NCI-H1048 (cell line): ENCODE results near the gene SFTPA2.
A peak's percentile ranks its signal among the peaks of the same experiment; 100 is the strongest.
"Not testable (repeated sequence)": the region's sequence is repeated elsewhere in the genome, so short reads cannot be mapped to it uniquely, and the experiment has no call there.

Source experiments
- DNase-seq: peaks from one replicate; lab custom pipeline; 2025; lab: John Stamatoyannopoulos, UW

SFTPA2 gene

DNA sequence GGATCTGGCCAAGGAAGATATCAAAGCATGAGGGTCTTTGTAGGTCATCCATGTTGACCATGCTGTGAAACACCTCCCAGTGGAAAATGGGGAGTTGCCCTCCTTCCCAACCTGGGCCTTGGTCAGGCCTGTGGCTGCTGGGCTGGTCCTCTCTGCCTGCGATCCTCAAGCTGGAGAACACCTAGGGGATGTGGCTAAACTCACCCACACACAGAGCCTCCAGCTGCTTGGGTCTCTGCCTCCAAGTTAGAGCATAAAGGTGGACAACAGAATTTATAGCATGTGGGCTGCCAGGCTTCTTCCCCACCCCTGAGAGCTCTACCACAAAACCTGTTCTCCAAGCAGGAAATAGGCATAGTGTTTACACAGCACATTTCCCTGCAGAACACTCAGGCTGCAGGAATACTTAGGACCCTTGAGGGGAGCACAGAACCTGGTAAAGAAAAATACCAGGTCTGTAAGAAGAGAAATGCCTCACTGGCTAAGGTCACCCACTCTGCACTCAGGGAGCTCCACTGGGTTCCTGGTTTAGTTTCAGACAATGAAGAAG is at the start of gene SFTPA2:
TSS of gene SFTPA2 (minus strand) at position 248 of the 550 bp plus-strand sequence. CDS start 924 bp downstream, outside the sequence.
- no peak for DNase-seq

DNA sequence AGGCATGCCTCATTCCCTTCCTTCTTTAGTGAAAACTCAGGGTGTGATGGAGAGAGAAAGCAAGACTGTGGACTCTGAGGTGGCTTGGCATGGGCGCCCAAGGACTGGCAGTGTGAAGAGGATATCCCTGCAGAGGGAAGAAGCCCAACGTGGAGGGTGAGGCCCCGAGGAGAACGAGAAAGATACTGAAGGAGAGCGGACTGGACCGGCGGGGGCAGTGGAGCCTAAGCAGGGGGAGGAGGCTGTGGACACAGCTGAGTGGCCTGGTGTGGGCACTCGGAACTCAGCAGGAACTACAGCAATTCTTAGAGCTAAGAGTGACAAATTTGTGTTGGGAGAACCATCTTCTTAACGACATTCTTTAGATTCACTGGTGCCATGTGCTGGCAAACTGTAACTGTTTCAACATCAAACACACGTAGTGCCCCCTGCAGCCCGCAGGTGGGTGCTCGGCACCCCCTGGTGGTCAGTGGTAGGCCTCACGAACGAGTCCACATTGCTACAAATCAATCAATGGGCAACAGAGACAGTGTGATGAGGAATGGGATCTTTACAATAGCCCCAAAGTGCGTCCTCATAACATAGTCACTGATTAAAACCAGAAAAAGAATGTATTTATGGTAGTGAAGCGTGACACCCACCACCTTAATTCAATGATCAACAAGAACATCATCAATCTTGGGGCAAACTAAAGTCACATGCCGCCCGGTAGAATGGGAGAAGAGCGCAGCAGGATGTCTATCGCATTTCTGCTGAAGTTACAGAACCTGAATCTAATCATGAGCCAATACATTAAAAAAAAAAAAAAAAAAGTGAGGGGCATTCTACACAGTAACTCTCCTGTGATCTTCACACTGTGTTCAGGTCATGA is 48.5 kb upstream of the SFTPA2 start:
- no peak for DNase-seq

DNA sequence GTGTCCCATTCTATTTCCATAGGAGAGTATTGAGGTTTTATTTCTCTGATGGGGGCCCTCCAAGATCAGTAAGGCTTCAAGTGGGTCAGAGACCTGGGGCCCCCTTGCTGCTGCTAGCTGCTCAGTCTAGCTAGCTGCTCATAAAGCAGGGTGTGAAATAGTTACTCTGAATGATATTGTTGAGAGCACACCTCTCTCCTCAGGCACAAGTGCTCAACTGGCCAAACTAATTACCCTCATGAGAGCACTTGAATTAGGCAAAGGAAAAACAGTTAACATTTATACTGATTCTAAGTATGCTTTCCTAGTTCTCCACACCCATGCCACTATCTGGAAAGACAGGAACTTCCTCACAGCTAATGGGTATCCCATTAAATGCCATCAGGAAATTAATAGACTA is 45.1 kb upstream of the SFTPA2 start:
- DNase-seq: no peak

DNA sequence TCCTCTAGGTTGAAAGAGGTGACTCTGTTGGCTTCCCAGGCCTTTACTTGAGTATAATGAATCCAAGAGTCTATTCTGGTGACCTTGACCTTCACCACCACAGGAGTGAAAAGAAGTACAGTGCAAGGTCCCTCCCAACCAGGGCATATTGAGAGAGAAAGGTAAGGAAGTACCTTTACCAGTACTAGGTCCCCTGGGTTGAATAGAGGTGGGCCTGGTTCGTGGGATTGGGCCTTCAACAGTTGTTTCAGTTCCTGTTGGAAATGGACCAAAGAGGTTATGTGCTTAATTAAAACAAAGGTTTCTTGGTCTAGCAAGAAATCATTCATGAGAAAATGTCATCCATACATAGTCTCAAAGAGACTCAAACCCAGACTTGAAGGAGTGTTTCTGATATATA is 44.1 kb upstream of the SFTPA2 start:
- no peak for DNase-seq

DNA sequence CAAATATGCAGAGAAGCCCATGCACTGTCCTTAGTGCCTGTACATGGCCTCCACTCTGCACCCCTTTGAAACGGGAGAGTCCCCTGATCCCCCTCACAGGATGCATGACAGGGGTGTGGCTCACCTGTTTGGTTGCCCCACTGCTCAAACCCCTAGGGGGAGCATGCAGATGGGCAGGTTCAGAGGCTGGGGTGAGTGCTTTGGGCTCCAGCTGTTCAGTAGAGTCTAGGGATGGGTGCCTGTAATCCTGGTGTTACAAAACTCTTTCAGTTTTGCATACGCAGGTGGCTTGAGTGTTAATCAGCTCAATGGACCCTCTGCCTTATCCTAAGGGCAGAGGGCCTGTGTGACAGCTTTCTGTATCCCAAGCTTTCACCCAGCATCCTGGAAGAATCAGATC is 42.7 kb upstream of the SFTPA2 start:
- no peak for DNase-seq

DNA sequence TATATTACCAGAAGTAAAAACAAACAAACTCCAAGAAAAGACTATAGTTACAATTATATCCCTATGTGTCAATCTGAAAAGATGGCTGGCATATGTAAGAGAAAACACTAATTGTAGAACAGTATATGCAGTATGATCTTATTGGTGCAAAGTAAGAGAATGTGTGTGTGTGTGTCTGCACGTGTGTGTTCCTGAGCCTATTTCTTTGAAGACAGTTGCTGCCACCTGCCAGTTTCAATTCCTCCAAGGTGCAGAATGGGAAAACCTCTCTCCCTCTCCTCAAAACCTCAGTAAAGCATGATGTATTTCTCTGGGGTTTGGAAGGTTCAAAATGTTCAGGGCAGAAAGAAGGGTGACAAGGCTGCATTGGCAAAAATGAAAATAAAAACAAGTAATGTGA is 41.7 kb upstream of the SFTPA2 start:
- DNase-seq: no peak

DNA sequence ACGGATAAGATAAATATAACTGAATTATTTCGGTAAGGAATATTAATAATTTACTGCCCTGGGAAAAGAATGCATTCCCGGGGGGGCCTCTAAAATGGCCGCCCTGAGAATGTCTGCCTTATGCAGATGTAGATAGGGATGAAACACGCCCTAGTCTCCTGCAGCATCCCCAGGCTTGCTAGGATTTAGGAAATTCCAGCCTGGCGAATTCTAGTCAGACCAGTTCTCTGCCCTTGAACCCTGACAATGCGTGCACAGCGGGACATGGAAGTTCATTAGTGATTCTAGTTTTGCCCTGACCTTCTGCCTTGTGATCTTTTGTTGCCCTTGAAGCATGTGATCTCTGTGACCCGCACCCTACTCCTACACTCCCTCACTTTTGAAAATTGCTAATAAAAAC is 39.4 kb upstream of the SFTPA2 start:
- not testable (repeated sequence) for DNase-seq

DNA sequence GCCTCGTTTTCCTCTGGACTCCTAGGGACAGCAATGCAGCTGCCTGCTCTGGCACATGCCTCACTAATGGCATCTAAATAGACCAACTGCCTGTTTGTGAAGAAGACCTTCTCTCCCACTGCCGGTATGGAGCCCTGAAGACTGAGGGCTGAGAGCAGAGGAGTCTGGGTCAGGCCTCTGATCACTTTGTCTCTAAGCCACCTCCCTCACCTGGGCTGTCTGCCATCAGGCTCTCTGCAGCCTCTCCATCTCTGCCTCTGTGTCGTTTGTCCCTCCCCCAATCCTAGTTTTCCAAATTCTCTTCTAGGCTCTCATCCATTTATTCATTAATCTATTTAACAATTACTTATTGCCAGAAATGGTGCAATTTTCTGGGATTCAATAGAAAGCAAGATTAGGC is 35.3 kb upstream of the SFTPA2 start:
- no peak for DNase-seq

DNA sequence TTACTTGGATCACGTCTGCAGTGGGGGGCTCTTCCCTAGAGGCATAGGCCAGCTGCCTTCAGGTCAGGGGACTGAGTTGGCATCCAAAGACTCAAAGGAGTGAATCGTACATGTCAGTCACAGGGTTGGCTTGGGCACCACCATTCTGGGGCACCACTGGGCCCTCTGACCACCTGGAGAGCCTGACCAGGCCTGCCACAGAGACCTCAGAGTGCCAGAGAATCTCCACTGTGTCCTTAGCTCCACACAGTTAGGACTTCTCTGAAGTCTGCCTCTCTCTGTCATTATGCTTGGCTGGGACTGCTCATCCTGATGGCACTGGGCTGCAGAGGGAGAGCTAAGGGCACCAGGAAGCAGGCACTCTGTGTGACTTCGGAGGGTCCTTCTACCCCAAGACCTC is 34.4 kb upstream of the SFTPA2 start:
- not testable (repeated sequence) for DNase-seq

DNA sequence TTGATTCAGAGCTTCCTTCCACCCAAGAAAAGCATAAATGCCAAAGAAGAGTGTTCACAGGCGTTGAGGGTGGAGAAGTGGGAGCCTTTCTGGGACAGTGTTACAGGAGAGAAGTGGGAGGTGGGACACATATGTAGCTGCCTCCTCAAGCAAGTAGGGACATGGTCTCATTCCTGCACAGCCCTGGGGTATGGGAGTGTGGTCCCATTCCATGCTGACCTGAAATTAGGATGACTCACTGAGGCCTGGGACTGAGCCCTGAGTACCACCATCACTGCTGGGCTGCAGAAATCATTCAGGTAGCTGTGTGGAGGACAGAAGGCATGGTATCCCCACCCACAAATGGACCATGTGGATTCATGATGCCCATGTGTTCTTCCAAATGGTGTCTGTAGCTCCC is 33.2 kb upstream of the SFTPA2 start:
- DNase-seq: no peak

DNA sequence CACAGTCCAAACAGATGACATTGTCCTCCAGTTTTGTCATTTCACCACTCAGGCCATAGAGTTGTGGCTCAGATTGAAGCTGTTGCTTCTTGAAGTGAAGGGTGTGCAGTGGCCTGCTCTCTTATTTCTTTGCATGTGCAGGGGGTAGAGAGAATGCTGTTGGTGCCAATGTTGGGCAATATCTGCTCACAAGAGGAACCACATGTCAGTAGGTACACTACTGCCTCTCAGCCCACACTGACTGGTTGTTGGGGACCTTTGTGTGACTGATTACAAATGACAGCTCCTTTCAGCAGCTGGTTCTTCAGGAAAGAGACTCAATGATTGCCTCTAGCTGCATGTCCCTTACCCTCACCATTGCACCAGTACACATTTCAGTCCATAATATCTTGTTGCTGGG is 28.6 kb upstream of the SFTPA2 start:
- no peak for DNase-seq

DNA sequence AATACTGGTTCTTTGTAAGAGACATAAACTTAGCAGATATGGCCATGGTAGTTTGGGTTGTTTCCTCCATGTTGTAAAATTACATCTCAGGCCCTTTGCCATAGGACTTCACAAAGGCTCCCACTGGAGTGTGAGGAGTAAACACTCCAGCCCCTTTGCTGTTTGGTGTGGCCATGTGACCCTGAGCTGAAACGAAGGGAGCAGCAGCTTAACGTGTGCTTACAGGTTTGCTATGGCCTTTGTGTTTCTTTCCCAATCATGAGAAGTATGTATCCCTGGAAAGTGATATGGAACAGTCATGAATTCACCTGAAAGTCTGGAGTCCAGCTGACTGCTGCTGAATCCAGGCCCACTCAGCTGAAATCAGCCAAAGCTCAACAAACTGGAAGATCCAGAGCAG is 26.7 kb upstream of the SFTPA2 start:
- no peak for DNase-seq

DNA sequence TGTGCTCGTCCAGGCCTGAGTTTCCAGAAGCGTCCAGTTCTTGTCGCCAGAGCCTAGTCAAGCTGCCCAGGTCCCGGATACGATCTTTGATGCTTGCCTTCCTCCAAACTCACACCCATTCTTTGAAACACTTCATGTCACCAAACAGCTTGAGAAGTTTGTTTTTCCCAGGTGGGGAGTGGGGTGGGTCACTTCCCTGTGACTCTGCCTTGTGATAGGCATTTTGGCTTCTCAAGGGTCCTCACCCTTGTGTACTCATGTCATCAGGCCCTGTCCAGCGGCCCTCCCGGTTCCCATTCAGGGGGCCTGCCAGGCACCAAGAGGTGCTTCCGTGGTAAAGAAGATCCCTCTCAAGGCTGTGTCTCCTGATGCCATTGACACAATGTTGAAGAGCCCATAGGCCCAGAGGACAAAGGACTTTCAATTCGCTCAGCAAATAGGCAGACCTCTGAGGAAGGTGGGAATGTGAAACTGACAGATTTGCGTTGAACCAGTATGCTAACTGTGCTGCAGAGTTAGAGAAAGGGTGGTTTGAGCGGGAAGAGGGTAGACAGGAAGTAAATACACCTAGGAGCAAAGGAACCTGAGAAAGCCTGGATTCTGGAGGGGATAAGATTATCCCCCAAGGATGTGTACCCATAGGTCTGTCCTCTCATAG is 25.8 kb upstream of the SFTPA2 start:
- DNase-seq: no peak

DNA sequence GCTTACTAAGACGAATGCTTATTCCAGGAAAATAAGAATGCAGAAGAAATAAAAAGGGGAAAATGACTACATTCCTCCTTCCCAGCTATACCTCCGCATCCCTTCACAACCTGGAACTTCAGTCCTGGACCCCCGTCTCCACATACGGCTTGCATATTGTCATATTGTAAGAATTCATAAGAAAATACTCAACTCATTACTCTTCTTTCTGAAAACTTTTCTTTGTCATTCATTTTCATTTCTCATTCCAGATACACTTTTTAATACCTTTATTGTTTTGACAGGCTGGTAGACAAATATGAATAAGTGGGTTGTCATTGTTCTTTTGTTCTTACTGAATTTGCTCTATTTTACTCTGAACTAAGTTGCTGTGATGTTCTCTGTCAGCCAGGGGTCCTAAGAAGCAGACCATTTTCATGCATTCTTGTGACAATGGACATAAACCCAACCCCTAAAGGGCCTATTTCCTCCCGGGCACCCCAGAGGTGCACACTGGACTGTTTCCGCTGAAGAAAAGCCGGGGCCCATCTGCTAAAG is 23.3 kb upstream of the SFTPA2 start:
- DNase-seq: no peak

DNA sequence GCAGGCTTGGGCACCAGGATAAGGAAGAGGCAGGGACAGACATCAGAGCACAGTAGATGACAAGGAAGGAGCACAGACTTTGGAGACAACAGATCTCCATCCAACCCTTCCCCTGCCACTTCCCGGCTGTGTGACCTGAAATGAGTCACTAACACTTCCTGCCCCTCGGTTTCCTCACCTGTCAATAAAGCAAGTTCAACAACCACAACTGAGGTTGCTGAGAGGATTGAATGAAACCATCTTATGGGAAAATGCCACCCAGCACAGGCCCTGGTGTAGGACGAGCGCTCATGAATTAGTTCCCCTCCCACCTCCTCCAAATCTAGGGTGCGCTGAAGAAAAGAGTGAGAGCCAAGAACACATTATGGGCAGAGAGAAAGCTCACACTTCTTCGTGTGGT is 22.7 kb upstream of the SFTPA2 start:
- DNase-seq: not testable (repeated sequence)

DNA sequence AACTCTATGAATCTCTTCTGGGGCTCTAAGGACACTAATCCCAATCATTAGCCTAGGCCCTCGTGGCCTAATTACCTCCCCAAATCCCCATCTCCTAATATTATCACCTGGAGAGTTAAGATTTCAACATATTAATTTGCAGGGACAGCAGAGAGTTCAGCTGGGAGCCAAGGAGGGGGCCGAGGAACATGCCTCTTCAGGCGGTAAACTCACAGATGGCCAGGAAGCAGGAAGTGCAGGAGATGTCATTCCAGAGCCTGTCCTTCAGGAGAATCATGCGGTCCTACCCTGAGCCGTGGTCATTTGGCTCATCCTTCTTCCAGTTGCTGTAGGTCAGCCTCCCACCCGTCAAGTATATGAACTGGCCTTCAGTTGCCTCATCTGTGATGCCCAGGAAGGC is 21.9 kb upstream of the SFTPA2 start:
- no peak for DNase-seq

DNA sequence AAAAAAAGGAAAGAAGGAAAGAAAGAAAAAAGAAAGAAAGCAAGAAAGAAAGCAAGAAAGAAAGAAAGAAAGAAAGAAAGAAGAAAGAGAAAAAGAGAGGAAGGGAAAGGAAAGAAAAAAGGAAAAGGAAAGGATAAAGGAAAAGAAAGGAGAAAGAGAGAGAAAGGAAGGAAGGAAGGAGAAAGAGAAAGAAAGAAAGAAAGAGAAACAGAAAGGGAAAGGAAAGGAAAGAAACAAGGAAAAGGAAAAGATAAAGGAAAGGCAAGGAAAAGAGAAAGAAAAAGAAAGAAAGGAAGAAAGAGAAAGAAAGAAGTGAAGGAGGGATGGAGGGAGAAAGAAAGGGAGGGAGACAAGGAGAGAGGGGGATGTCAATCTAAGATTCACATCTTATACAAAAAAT is 20.8 kb upstream of the SFTPA2 start:
- DNase-seq: no peak

DNA sequence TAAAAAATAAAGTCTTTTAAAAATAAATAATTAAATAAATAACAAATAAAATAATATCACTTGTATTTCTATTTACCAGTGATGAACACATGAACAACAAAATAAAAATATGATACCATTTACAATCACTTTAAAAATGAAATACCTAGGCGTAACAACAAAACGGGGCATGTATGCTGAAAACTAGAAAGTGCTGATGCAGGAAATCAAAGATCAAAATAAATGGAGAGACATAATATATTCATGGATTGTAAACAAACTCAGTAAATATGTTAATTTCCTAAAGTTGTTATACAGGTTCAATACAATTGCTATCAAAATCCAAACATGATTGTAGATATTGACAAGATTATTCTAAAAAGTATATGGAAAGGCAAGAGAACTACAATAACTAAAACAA is 19.2 kb upstream of the SFTPA2 start:
- DNase-seq: no peak

DNA sequence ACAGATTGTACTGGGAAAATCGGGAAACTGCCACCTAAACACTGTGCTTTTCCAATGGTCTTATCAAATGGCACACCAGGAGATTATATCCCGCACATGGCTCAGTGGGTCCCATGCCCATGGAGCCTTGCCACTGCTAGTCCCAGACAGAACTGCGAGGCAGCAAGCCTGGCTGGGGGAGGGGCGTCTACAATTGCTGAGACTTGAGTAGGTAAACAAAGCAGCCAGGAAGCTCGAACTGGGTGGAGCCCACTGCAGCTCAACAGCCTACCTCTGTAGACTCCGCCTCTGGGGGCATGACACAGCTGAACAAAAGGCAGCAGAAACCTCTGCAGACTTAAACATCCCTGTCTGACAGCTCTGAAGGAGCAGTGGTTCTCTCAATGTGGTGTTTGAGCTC is 10.4 kb upstream of the SFTPA2 start:
- DNase-seq: not testable (repeated sequence)

DNA sequence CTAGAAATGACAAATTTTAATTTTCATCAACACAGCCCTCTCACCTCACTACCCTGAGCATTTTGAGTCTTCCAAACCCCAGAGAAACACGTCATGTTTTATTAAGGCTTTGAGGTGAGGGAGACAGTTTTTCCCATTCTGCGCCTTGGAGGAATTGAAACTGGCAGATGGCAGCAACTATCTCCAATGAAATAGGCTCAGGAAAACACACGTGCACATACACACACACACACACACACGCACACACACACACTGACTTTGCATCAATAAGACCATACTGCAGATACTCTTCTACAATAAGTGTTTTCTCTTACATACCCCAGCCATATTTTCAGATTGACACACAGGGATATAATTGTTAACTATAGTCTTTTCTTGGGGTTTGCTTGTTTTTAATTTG is 3.2 kb upstream of the SFTPA2 start:
- no peak for DNase-seq

DNA sequence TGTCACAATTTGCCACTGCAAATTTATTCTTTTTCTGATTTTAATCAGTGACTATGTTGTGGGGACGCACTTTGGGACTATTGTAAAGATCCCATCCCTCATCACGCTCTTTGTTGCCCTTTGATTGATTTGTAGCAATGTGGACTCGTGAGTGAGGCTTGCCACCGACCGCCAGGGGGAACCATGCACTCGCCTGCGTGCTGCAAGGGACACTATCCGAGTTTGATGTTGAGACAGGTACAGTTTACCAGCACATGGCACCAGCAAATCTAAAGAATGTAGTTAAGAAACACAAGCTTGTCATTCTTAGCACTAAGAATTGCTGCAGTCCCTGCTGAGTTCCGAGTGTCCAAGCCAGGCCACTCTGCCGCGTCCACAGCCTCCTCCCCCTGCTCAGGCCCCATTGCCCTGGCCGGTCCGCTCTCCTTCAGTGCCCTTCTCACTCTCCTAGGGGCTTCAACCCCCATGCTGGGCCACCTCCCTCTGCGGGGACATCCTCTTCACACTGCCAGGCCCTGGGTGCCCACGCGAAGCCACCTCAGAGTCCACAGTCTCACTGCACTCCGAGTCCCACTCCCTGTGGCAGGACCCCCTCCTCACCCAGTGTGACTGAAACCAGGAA is 2.0 kb upstream of the SFTPA2 start:
- DNase-seq: peak; percentile 30

DNA sequence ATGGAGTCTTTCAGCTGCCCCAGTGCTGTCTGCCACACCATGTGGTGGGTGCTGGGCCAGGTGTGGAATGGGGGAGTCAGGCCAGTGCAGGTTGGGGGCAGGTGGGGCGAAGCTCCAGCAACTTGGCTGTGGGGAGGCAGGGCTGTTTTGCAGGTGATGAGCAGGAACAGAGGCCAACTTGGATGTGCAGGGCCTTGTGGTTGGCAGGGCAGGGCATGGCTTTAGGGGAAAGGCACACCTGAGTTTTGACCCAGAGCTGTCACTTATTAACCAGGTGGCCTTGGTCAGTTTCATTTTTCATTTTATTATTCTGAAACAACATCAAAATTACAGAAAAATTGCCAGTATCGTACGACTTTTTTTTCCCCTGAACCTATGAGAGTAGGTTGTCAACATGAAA is 1.1 kb upstream of the SFTPA2 start:
- DNase-seq: no peak

DNA sequence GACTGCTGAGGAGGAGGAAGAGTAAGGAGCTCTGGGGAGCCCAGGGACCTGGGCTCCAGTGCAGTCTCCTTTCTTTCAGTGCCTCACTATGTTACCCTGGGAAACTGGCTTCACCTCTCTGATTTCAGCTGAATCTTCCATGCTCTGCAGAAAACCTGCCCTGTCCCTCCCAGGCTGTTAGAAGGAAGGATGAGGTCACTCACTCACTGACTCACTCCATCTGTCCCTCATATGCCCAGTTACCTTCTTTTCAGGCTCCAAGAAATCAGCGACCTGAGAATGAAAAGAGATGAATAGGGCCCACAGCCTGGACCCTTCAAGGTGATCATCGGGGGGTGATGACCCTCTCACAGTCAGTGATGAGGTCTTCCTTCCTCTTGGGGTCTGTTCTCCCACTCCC is 481 bp downstream of the SFTPA2 start:
- DNase-seq: no peak
